Astrocyte of the spinal cord (primary cell): Measurements from ENCODE around the gene STAT6.

Experiments used
- DNase-seq: peaks from one replicate; pipeline ENCODE4 v3.0.0; 2011; ENCODE audit warnings: low read depth, low spot score
- H3K4me3 ChIP-seq: 2 replicates; pipeline ENCODE4 v1.5.1; 2011; ENCODE audit warnings: low read depth, mild to moderate bottlenecking, low read length, moderate library complexity
- CTCF ChIP-seq: IDR thresholded peaks from 2 replicates; pipeline ENCODE4 v1.5.1; 2012; ENCODE audit warnings: low read depth, mild to moderate bottlenecking, low read length, inconsistent platforms
- in situ Hi-C: cut with HindIII; loops from 2 replicates; pipeline ENCODE4 v1.10.0; 2017; ENCODE audit warnings: low sequenced_read_pairs

The STAT6 gene

DNA sequence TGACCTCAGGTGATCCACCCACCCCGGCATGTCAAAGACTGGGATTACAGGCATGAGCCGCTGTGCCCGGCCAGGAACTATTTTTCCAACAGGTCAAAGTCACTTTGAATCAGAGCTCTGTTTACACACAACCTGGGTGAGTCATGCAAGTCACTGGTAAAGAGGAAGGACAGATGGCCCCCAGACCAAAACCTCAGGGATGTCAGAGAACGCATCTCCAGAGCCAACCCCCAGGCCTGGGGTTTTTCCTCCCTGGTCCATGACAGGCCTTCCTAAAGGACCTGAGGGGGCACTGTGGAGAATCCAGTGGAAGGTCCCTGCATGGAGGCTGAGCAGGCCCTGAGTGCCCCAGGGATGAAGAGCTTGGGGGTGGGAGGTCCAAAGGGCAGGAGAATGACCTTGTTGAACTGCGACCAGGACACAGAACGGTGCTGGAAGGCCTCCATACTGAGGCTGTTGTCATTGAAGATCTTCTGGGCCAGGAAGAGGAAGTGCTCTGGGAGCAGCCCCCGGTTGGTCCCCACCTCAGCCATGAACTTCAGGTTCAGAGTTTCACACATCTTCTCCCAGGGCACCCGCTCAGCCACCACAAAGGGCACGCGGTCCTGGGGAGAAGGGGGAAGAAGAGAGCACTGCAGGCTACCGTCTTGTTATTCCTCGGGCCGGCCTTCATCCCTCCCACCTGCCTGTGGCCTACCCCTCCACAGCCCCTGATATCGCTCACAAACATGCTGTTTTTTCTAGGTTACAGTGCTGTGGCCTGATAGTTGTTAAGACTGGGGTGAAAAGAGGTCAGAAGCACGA, 9.1 kb downstream of the STAT6 start:
- TF ChIP-seq CTCF = no peak
- no peak overlapping the region for H3K4me3 ChIP-seq
- no peak for DNase-seq
- in situ Hi-C loops = no loop called here

DNA sequence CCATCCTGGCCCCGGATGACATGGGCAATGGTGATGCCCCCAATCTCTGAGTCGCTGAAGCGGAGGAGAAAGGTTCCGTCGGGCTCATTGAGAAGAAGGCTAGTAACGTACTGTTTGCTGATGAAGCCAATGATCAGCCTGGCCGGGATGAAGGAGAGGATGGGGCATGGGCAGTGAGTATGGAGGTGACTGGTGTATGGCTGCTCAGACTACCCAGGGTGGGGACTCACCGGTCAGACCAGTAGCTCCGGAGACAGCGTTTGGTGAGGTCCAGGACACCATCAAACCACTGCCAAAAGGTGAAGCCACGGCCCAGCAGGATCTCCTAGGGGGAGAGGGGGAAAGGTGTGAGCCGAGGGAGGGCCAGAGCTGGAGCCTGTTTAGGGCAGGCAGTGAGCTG, 11.4 kb downstream of the STAT6 start:
- H3K4me3 ChIP-seq = no peak overlapping the region
- in situ Hi-C loops = no loop called here
- no peak for TF ChIP-seq CTCF
- no peak for DNase-seq

- no peak overlapping the region for H3K4me3 ChIP-seq
- DNase-seq = no peak
- in situ Hi-C loops = no loop called here
- no peak for TF ChIP-seq CTCF
Measured at GRCh38 chr12:57099047-57099714, 12.0 kb downstream of the STAT6 start.

- DNase-seq = no peak
- in situ Hi-C loops = no loop called here
- no peak for TF ChIP-seq CTCF
- no peak overlapping the region for H3K4me3 ChIP-seq
Measured at GRCh38 chr12:57098546-57098945, 12.6 kb downstream of the STAT6 start.

DNA sequence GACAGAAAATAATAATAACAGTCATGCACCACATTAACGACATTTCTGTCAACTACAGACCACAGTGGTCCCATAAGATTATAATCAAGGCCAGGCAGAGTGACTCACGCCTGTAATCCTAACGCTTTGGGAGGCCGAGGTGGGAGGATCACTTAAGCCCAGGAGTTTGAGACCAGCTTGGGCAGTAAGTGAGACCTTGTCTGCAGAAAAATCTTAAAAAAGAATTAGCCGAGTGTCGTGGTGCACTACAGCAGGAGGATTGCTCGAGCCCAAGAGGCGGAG, 13.7 kb downstream of the STAT6 start:
- H3K4me3 ChIP-seq = no peak overlapping the region
- TF ChIP-seq CTCF = no peak
- no peak for DNase-seq
- in situ Hi-C loops = no loop called here

DNA sequence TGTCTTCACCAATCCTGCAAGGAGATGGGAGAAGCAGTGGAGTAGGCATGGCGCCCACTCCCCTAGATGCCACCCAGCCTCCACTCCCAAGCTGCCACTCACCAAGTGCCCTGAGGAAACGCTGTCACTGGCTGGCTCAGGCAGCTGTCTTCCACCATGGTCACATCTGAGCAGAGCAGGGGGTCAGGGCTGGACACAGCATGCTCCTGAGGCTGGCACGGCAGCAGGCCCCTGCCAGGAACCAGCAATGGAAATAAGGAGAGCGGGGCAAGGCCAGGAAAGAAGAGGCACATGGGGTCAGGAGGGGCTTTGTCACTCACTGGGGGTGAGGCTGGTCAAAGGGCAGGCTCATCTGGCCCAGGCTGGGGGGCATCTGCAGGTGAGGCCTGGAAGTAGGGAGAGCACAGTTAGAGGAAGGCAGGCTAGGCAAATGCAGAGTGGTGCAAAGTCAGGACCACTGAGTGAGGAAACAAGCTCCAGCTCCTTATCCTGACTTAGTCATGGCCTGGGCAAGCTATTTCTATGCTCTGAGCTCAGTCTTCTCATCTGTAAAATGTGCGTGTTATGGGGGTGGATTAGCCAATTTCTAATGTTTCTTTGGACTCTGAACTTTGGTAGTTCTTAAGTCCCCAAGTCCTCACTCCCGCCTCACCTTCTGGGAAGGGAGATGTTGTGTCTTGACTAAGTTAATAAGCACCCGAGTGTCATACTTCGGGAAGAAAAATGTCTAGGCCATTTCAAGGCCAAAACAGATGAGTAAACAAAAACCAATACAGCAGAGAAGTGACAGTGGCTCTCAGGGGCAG, 14.2 kb downstream of the STAT6 start:
- in situ Hi-C loops = no loop called here
- no peak for TF ChIP-seq CTCF
- no peak for DNase-seq
- no peak overlapping the region for H3K4me3 ChIP-seq
